Stimulated activated CD4-positive, alpha-beta T cell treated with anti-CD3 and anti-CD28 coated beads, Interleukin-4, amount 100 ng/mL, for 1 hour (primary cell): ENCODE measurements around the gene HEBP1.

Experiments
- DNase-seq: peaks from one replicate; pipeline ENCODE4 v3.0.0-alpha.2; 2020

The HEBP1 gene

DNA sequence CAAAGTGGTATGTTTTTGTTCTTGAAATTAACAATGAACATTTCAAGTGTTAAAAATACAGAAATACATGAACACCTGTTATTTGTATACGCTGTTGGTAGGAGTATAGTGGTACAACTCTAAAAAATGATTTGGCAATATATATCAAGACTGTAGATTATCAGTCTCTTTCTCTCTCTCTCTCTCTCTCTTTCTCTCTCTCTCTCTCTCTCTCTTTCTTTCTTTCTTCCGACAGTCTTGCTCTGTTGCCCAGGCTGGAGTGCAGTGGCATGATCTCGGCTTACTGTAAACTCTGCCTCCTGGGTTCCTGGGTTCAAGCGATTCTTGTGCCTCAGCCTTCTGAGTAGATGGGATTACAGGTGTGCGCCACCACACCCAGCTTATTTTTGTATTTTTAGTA is 12.6 kb downstream of the HEBP1 start:
- DNase-seq: no peak

DNA sequence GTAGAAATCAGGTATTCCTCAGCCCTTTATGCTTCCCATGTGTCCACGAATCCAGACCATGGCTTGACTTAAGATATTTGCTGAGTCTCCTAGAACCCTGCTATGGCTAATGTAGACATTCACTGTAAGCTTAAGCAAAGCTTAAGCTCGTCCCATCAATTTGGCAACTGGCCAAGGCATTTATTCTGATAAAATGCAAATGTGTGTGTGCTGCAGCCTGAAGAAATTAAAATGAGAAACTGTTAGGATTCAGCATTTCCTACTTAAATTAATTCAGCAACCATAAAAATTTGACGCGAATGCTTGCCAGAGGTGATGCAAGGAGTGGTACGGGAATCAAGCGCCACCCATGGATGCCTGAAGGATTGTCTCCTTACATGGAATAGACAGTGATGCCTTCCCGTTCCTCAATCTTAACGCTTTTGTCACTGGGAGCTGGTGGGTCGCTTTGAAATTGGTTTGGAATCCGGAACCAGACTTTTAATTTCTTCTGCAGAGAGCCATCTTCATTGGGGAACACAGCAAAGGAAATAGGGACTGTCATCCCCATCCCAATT is 13.2 kb downstream of the HEBP1 start:
- DNase-seq: no peak

DNA sequence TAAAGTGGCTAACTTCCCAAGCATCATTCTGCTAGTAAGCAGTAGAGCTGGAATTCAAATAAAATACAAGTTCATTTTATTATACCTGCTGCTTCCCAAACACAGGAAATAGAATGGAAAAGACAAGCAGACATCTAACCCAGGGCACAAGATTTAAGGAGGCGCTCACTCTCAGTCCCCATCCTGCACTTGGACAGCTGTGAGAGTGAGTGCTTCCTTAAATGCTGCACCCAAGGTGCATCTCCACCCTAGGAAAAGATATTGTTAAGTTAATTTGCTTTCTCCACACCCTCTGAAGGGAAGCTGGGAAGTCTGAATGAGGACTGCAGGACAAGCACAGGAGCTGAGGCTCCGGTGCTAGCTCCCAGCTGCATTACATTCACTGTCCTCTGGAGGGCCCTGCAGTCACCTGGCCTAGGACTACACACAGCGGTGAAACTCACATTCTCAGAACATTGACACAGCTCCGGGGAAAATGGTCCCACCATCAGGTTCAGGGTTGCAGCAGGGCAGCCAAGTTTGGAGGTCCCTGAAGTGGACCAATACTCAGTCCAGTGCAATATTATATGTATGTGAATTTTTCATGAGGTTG is 14.2 kb downstream of the HEBP1 start:
- no peak for DNase-seq

DNA sequence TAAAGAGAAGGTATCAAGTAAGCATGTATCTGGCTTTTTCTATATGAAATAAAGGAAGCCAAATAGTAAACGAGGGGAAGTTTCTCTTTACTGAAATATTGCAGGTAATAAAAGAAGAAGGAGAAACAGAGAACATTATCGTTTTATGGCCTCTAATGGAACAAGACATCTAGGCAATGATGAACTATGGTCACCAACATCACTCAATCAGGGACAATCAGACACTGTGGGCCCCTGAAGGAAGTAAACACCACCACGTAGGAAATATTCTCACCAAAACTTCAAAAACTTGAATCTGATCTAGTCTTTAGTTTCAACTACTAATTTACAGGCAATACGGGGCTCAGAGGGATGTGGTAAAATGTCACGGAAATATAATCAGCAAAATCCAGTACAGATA is 15.9 kb downstream of the HEBP1 start:
- DNase-seq: no peak

DNA sequence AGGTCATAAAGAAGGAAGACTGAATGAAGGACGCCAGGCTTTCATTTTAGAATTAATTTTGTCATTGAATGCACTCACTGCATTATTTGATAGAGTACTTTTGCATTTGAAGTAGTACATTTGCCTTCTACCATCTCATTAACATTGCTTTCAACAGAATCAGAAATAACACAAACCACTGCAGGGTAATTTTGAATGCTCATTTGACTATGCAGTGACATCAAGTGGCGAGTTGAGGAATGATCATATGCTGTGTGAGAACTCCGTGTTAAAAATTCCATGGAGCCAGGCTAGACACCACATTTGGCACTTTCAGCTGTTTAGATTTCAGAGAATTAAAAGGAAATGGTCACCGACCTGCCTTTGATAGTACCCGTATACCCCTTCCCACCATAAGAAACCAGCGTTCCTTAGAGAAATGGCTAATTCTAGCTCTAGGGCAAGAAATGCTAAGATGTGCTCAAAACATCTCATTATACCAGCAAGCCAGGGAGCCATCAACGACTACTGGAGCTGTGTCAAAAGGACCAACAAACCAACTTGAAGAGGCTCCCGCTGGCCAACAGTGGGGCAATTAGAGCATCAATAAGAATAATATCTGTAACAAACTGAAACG is 16.5 kb downstream of the HEBP1 start:
- no peak for DNase-seq

DNA sequence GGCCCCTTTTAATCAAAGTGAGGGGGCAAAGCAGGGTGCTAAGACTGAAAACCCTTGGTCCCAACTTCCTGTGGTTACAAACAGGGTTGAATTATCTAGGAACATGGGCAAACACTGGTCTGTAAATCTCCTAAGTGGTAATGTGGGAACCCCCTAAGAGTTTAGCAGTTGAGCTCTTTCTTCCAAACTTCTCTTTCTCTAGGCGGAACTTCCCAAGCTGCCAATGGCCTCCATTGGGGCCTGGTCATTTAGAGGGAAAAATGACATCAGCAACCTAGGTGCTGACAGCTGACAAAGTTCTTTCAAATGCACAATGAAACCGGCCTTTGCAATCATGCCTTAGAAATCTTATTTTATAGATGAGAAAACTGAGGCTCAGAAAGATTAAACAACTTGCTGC is 17.7 kb downstream of the HEBP1 start:
- DNase-seq: no peak

DNA sequence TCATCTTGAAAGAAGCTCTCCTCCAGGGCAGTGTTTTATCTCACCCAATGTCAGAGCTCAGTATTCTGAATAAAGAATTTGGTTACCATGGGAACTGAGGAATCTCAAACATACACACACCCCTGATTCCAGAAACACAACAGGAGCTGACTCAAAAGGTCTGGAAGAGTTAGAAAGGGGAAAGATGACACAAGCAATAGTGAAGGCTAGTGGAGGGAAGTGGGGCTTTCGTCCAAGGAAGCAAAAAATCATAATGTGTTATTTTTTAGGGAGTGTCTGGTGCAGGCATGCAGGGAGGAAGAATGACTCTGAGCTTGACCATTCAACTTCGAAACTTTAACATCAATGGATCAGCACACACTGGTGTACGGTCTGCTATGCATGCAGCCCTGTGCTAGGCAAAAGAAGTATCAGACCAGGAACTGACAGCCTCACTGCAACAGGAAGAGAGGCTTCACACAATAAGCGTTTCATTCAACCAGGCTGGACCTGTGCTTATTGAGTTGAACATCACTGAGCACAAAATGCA is 20.3 kb downstream of the HEBP1 start:
- DNase-seq: no peak

DNA sequence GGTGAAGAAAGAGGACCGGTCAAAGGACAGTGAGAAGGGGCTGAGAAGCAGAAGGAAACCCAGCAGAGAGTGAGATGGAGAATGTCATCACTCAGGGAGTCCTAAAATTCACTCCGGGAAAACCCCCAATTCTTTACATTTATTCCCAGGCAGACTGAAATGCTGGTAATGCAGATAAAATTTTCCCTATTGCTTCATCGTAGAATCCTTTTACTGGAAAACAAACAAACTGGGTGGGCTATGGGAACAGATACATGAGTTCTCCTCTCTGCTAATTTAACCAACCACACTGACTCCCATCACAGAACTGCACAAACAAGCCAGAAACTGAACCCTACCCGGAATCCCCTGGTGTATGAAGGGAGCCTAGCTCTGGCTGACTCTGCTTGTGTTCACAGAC is 20.9 kb downstream of the HEBP1 start:
- DNase-seq: no peak

DNA sequence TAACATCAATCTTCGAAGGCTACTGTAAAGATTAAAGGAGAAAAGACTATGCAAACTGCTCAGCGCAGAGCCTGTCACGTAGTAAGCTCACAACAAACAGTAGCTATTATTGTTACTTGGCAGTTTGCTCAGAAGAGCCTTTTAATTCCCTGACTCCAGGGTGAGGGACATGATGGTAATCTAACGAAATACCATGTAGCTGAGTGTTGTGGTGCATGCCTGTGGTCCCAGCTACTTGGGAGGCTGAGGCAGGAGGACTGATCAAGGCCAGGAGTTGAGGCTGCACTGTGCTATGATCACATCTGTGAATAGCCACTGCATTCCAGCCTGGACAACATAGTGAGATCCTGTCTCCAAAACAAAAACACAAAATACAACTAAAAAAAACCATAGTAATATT is 22.8 kb downstream of the HEBP1 start:
- DNase-seq: no peak

DNA sequence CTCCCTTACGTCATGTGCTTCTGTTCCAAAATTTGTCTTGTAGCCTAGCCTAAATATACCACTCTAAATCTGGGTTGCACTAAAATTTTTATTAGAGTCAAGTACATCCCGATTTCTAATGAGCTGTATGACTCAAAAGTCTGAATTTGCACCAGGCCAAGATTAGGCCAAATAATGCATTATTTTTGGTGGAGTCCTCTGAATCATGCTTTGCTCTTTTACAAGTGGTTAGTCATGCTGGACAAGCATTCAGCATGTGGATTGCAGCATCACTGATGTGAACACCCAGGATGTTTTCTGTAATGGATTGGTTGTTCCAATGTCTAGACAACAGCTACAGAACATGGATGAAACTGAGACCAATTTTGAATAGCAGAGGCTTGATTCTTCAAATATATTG is 23.7 kb downstream of the HEBP1 start:
- DNase-seq: no peak

DNA sequence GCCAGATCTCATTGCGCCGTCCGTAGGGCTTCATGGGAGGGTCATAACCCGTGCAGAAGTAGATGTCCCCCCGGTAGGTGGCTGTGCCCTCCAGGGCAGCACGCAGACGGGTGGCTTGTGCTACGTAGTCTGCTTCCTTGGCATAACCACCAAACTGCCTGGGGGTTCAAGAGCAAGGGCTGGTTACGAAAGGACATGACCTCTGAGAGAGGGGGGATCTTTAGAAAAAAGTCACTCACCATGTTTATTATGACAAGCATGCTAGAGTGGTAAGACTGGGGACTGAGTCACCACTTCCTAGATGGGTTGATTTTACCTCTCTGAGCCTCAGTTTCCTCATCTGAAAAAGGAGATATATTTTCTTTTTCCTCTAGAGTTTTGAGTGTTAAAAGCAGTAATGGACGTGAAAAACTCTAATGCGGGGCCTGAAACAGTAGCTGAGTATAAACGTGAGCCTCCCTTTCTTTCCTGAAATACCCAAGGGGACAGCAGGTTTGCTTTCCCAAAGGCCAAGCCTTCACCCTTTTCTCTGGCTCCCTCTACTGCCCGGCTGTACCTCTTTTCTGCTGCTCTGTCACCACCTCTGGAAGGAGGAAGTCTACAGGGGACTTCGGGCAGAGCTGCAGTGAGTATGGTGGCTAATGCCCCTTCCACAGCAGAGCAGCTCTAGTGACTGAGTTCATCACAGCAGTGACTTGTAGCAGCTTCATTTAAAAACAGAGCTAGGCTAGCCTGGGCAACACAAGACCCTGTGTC is 24.6 kb downstream of the HEBP1 start:
- no peak for DNase-seq

DNA sequence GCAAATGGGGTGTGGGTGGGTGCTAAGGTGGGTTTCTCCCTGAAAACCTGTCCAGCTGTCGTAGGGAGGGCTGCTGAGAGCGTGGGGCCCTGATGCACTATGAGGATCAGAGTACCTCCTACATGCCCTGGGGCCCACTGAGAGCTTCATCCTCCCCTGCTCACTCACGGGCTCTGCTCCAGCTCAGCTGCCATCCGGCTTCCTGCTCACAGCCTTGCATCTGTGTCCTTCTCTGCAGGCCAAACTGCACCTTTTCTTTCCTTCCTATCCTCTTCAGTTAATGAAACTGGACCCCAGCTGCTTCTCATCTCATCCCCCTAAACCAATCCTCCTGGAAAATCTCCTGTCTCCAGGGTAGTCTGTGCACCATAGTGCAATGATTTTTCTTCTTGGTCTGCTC is 25.9 kb downstream of the HEBP1 start:
- no peak for DNase-seq

DNA sequence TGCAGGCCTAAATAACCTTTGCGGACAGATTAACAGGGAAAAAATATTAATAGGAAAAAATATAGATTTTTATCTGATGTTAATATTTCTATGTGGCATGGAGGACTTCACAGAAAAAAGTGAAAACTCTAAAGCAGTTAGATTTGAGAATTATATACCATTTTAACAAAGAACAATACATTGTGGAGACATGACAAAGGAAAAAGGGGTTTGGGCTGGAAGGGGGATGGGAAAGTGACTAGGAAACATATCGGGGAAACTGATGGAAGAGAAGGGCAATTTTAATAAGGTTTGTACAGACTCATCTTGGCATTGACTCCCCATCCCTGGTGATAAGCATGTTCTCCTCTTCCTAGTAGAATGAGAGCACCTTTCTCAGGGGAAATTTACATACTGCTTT is 27.0 kb downstream of the HEBP1 start:
- no peak for DNase-seq

DNA sequence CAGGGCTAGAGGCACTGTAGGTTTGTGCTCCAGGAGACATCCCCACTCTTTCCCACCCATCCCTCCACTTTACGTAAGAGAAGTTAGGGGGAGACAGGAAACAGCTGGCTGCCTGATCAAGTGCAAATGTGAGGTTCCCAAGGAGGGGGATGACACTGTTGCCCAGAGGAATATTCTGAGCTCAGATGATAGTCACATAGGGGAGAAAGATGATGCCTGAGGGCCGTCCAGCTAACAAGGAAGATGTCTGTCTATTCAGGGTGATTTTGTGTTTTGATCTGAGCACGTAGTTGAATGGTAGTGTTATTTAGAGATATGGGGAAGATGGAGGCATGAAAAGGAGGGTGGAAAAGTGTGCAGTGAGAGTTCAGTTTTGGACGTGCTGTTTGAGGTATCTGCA is 34.2 kb downstream of the HEBP1 start:
- no peak for DNase-seq

DNA sequence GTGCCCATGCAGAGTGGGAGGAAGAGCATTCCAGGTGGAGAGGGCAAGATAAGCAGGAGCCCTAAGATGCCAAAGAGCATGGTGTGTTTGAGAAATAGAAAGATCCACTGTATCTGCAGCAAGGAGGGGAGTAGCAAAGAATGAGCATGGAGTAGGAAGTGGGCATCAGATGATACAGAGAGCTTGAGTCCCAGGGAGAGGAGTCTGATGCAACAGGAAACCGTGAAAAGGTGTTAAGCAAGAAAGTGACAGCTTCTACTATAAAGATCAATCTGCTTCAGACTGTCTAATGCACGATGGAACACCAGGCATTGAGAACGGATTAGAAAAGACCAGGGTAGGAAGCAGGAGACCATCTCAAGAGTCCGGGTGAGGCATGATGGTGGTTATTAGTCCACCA is 35.8 kb downstream of the HEBP1 start:
- DNase-seq: no peak

DNA sequence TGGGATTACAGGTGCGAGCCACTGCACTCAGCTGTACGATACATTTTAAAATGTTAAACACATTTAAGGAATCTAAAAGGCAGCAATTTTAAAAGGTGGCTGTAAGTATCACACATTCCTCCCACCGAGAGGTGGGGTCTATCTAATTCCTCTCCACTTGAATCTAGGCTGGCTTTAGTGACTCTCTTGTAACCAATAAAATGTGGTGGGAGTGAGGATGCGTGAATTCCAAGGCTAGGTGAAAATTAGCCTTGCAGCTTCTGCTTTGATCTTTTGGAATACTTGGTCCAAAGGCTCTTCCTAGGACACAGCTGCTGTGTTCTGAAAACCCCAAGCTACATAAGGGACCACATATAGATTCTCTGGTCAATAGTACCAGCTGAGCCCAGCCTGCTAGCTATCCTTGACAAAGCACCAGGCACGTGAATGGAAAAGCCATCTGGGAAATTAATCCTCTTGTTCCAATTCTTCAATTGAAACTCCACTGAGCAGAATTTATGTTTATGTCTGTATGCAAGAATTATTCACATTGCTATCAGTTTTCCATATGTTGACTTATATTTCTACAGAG is 39.3 kb downstream of the HEBP1 start:
- no peak for DNase-seq

DNA sequence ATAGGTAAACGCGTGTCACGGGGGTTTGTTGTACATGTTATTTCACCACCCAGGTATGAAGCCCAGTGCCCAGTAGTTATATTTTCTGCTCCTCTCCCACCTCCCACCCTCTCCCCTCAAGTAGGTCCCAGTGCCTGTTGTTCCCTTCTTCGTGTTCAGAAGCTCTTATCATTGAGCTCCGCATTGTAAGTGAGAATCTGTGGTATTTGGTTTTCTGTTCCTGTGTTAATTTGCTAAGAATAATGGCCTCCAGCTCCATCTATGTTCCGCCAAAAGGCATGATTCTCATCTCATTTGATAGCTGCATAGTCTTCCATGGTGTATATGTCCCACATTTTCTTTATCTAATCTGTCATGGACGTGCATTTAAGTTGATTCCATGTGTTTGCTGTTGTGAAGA is 41.2 kb downstream of the HEBP1 start:
- DNase-seq: no peak

DNA sequence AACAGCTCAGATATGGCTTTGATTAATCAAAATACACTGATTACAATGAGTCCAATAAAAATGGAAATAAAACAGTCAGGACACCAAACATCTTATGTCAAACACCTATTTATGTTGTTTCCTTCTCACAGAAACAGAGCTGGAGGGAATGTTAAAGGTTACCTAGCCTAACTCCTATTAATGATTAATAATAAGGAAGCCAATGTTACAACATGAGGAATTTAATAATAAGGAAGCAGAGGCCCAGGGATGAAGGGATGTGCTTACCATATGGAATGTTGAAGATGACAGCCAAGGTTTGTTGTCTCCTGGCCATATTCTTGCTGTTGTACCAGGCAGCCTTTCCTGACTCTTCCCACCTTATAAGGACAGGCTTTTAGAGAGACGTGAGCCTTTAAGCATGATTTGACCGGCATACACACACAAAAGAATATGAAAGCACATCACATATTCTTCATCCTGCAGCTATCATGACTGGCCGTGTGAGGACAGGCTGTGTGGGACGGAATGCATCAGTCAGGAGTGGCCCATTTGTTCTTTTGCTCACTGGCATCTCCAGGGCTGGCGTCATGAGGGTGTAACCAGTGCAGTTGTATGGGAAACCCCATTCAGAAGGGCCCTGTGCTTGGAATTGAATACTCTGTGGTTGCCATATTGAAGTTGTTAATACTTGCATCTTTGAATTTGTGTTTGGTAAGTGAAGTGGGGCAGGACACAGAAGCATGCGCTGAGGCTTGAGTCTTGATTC is 45.0 kb downstream of the HEBP1 start:
- no peak for DNase-seq

DNA sequence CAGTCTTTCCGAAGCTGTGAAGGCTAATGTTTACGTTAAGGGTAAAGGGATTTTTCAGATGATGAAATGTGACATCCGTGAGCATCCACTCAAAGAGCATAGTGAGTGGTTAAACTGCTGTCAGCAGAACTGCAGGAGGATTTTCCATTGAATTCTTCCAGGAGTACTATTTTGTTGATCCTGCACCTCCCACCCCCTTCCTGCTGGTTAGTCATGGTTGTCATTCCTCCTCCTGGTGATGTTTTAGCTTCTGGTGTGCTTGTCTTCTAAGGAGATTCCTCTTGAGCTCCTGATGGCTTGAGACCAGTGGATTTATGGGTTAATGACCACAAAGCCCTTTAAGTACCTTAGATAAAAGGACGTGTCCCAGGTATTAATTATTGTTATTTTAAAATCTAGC is 45.7 kb downstream of the HEBP1 start:
- DNase-seq: no peak

DNA sequence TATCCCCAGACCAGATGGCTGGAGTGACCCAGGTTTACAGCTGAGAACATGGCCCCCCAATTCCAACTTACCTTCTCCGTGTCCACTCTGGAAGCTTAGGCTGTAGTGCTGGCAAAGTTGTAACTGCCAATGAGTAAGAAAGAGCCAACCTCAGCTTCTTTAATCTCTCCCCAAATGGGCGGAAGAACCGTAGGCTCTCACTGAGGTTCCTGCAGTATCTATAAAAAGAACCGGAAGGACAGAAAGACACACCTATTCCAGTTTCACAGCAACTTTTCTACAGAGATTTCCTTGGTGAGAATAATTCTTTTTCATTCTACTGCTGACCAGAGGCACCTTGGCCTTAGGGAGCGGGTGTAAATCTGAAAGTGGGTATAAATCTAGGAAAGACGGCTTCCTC is 48.0 kb downstream of the HEBP1 start, which contains the start of gene GPRC5D:
TSS of gene GPRC5D (minus strand) at position 135 of the 400 bp plus-strand sequence. CDS start 1,786 bp downstream, outside the sequence.
- DNase-seq: no peak

DNA sequence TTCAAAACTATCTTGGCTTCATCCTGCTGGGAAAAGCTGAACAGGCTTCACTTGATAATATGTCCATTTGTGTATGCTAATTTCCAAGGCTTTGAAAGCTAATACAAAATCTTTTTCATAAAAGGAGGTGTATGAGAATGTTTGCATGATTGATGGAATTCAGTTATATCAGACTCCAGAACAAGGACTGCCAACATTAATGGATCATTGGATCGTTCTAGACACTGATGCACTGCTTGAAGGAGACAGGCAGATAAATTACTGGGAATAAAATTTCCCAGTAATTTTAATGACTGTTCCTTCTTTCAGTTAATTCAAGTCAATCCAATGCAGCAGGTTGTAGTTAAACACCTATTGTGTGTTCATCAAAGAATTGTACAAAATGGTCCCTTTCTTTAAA is 48.6 kb downstream of the HEBP1 start:
- no peak for DNase-seq

DNA sequence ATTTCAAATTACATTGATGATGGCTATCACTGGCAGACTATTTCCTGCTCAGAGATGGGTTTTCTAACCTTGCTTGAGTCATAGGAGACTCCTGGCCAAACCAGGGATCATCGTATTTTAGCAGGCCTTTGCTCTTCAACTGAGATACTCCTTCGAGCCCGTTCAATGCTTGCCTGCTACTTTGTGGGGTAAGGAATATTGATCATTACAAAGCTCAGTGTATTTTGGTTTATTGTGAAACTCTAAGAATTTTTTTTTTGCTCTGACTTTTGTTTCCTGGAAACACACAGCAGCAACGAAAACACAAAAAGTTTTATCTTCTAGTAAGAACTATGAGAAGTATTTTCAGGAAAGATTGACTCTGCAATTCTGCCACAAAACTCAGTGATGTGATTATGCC is 52.2 kb downstream of the HEBP1 start:
- no peak for DNase-seq
